Measurements from ENCODE around the gene LAMB4. TPM values are rescaled to one million over a fixed set of nuclear protein-coding genes. Genes with fewer than 3 reads are reported as not detected.

LAMB4 gene
- polyA plus RNA-seq, 4 donors, result 0.12 to 3.5 (median 0.51) TPM

DNA sequence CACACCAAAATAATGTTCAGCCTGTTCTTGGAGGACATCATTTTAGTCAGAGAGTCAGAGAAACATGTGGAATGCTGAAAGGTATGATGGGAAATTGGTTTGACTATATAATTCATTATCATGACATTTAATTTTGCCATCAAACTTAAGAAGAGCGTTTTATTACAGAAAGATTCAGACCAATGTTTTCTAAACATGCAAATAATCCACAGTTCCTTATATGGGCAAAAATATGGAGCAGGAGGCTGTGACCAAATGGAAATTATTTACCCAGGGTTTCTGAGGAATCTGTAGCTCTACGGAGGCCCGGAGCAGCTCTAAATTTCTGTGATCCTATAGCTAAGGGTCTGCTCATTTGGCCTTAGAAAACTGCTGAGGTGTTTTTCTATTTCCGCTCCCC, 33.2 kb downstream of the LAMB4 start:
- no peaks in the 10 kb centered on the region for H3K9me3 ChIP-seq (ENCODE audit: control insufficient read depth in 2 of 2, insufficient read depth in 1 of 2, low read depth in 1 of 2, low read length in 1 of 2)
- no peak overlapping the region for H3K27ac ChIP-seq (ENCODE audit: low read depth in 1 of 3, low read length in 2 of 3)
- peaks cover 0 to 23% (median 2%) of the 10 kb centered on the region in 3 donors for H3K4me1 ChIP-seq (ENCODE audit: control insufficient read depth in 3 of 3, insufficient read depth in 2 of 3, low read depth in 1 of 3, low read length in 2 of 3)
- 84 to 95% (median 94%) methylated on average over 4 of the region's 4 CpGs for WGBS, 3 donors
- H3K36me3 ChIP-seq (ENCODE audit: control insufficient read depth in 3 of 3, insufficient read depth in 2 of 3, low read depth in 1 of 3, low read length in 3 of 3), result no peaks in the 10 kb centered on the region
- DNase-seq (no peak), FAIRE-seq (no peak)
- H3K27me3 ChIP-seq (ENCODE audit: control insufficient read depth in 3 of 3, insufficient read depth in 3 of 3, low read length in 3 of 3), result no peaks in the 10 kb centered on the region
- H3K4me3 ChIP-seq (ENCODE audit: low read depth in 1 of 3, low read length in 3 of 3), result no peak overlapping the region

- peaks cover 0 to 23% (median 2%) of the 10 kb centered on the region in 3 donors for H3K4me1 ChIP-seq (ENCODE audit: control insufficient read depth in 3 of 3, insufficient read depth in 2 of 3, low read depth in 1 of 3, low read length in 2 of 3)
- no peaks in the 10 kb centered on the region for H3K9me3 ChIP-seq (ENCODE audit: control insufficient read depth in 2 of 2, insufficient read depth in 1 of 2, low read depth in 1 of 2, low read length in 1 of 2)
- H3K4me3 ChIP-seq (ENCODE audit: low read depth in 1 of 3, low read length in 3 of 3), result no peak overlapping the region
- peak overlapping the region in 2 of 3 donors; percentile 54 to 62 for H3K27ac ChIP-seq (ENCODE audit: low read depth in 1 of 3, low read length in 2 of 3)
- DNase-seq (peak; percentile 72 to 85), FAIRE-seq (no peak)
- no peaks in the 10 kb centered on the region for H3K36me3 ChIP-seq (ENCODE audit: control insufficient read depth in 3 of 3, insufficient read depth in 2 of 3, low read depth in 1 of 3, low read length in 3 of 3)
- no peaks in the 10 kb centered on the region for H3K27me3 ChIP-seq (ENCODE audit: control insufficient read depth in 3 of 3, insufficient read depth in 3 of 3, low read length in 3 of 3)
- WGBS, 3 donors, result 11 to 29% (median 18%) methylated on average over 7 of the region's 7 CpGs
Observed at GRCh38 chr7:108094933-108095710, 35.0 kb downstream of the LAMB4 start.

- DNase-seq (no peak), FAIRE-seq (no peak)
- Histone ChIP-seq H3K36me3 (ENCODE audit: control insufficient read depth in 3 of 3, insufficient read depth in 2 of 3, low read depth in 1 of 3, low read length in 3 of 3) (no peaks in the 10 kb centered on the region), H3K4me3 (ENCODE audit: low read depth in 1 of 3, low read length in 3 of 3) (no peak overlapping the region), H3K4me1 (ENCODE audit: control insufficient read depth in 3 of 3, insufficient read depth in 2 of 3, low read depth in 1 of 3, low read length in 2 of 3) (peaks cover 0 to 23% (median 2%) of the 10 kb centered on the region in 3 donors), H3K27ac (ENCODE audit: low read depth in 1 of 3, low read length in 2 of 3) (peak overlapping the region in 2 of 3 donors; percentile 54 to 68), H3K9me3 (ENCODE audit: control insufficient read depth in 2 of 2, insufficient read depth in 1 of 2, low read depth in 1 of 2, low read length in 1 of 2) (no peaks in the 10 kb centered on the region), H3K27me3 (ENCODE audit: control insufficient read depth in 3 of 3, insufficient read depth in 3 of 3, low read length in 3 of 3) (no peaks in the 10 kb centered on the region)
- 0 to 12% (median 5%) methylated on average over 1 of the region's 1 CpG for WGBS, 3 donors
Observed at GRCh38 chr7:108094346-108094745, 35.8 kb downstream of the LAMB4 start.

- peak overlapping the region in 1 of 3 donors; percentile 68 for H3K27ac ChIP-seq (ENCODE audit: low read depth in 1 of 3, low read length in 2 of 3)
- H3K9me3 ChIP-seq (ENCODE audit: control insufficient read depth in 2 of 2, insufficient read depth in 1 of 2, low read depth in 1 of 2, low read length in 1 of 2), result no peaks in the 10 kb centered on the region
- no peaks in the 10 kb centered on the region for H3K27me3 ChIP-seq (ENCODE audit: control insufficient read depth in 3 of 3, insufficient read depth in 3 of 3, low read length in 3 of 3)
- no peak overlapping the region for H3K4me3 ChIP-seq (ENCODE audit: low read depth in 1 of 3, low read length in 3 of 3)
- WGBS, 3 donors, result 57 to 81% (median 68%) methylated on average over 4 of the region's 4 CpGs
- DNase-seq (no peak), FAIRE-seq (no peak)
- no peaks in the 10 kb centered on the region for H3K36me3 ChIP-seq (ENCODE audit: control insufficient read depth in 3 of 3, insufficient read depth in 2 of 3, low read depth in 1 of 3, low read length in 3 of 3)
- H3K4me1 ChIP-seq (ENCODE audit: control insufficient read depth in 3 of 3, insufficient read depth in 2 of 3, low read depth in 1 of 3, low read length in 2 of 3), result peaks cover 0 to 25% (median 2%) of the 10 kb centered on the region in 3 donors
Observed at GRCh38 chr7:108093851-108094331, 36.3 kb downstream of the LAMB4 start.

- H3K4me1 ChIP-seq (ENCODE audit: control insufficient read depth in 3 of 3, insufficient read depth in 2 of 3, low read depth in 1 of 3, low read length in 2 of 3), result peaks cover 0 to 29% (median 2%) of the 10 kb centered on the region in 3 donors
- H3K27ac ChIP-seq (ENCODE audit: low read depth in 1 of 3, low read length in 2 of 3), result no peak overlapping the region
- no peak for FAIRE-seq
- 72 to 85% (median 83%) methylated on average over 4 of the region's 4 CpGs for WGBS, 3 donors
- no peaks in the 10 kb centered on the region for H3K36me3 ChIP-seq (ENCODE audit: control insufficient read depth in 3 of 3, insufficient read depth in 2 of 3, low read depth in 1 of 3, low read length in 3 of 3)
- H3K4me3 ChIP-seq (ENCODE audit: low read depth in 1 of 3, low read length in 3 of 3), result no peak overlapping the region
- DNase-seq, result no peak
- H3K9me3 ChIP-seq (ENCODE audit: control insufficient read depth in 2 of 2, insufficient read depth in 1 of 2, low read depth in 1 of 2, low read length in 1 of 2), result no peaks in the 10 kb centered on the region
- H3K27me3 ChIP-seq (ENCODE audit: control insufficient read depth in 3 of 3, insufficient read depth in 3 of 3, low read length in 3 of 3), result no peaks in the 10 kb centered on the region
Observed at GRCh38 chr7:108093341-108093740, 36.8 kb downstream of the LAMB4 start.

DNA sequence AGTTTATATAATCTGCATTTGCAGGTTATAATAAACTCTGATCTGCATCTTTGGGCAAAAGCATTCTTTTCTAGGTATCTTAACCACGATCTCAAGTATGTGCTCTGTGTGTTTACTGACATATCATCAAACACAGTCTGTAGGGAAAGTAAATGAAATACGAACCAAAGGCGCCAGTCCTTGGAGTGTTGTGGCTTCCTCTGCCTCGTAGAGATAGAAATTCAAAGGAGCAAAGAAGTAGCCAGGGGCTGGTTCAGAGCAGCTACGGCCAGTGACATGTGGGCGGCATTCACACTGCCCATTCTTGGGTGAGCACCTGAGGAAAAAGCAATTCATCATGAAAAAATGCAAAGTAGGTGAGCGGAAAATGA, 38.7 kb downstream of the LAMB4 start:
- 79 to 93% (median 86%) methylated on average over 7 of the region's 7 CpGs for whole genome bisulfite sequencing, 3 donors
- no peak for DNase-seq
- Histone ChIP-seq H3K36me3 (ENCODE audit: control insufficient read depth in 3 of 3, insufficient read depth in 2 of 3, low read depth in 1 of 3, low read length in 3 of 3) (no peaks in the 10 kb centered on the region), H3K27me3 (ENCODE audit: control insufficient read depth in 3 of 3, insufficient read depth in 3 of 3, low read length in 3 of 3) (no peaks in the 10 kb centered on the region), H3K4me1 (ENCODE audit: control insufficient read depth in 3 of 3, insufficient read depth in 2 of 3, low read depth in 1 of 3, low read length in 2 of 3) (peaks cover 0 to 29% (median 2%) of the 10 kb centered on the region in 3 donors), H3K27ac (ENCODE audit: low read depth in 1 of 3, low read length in 2 of 3) (no peak overlapping the region), H3K4me3 (ENCODE audit: low read depth in 1 of 3, low read length in 3 of 3) (no peak overlapping the region), H3K9me3 (ENCODE audit: control insufficient read depth in 2 of 2, insufficient read depth in 1 of 2, low read depth in 1 of 2, low read length in 1 of 2) (no peaks in the 10 kb centered on the region)
- no peak for FAIRE-seq

- DNase-seq (no peak), FAIRE-seq (no peak)
- Histone ChIP-seq H3K36me3 (ENCODE audit: control insufficient read depth in 3 of 3, insufficient read depth in 2 of 3, low read depth in 1 of 3, low read length in 3 of 3) (no peaks in the 10 kb centered on the region), H3K9me3 (ENCODE audit: control insufficient read depth in 2 of 2, insufficient read depth in 1 of 2, low read depth in 1 of 2, low read length in 1 of 2) (no peaks in the 10 kb centered on the region), H3K4me1 (ENCODE audit: control insufficient read depth in 3 of 3, insufficient read depth in 2 of 3, low read depth in 1 of 3, low read length in 2 of 3) (peaks cover 0 to 25% (median 2%) of the 10 kb centered on the region in 3 donors), H3K27ac (ENCODE audit: low read depth in 1 of 3, low read length in 2 of 3) (no peak overlapping the region), H3K4me3 (ENCODE audit: low read depth in 1 of 3, low read length in 3 of 3) (no peak overlapping the region), H3K27me3 (ENCODE audit: control insufficient read depth in 3 of 3, insufficient read depth in 3 of 3, low read length in 3 of 3) (no peaks in the 10 kb centered on the region)
- WGBS, 3 donors, result 78 to 81% (median 81%) methylated on average over 7 of the region's 7 CpGs
Observed at GRCh38 chr7:108090791-108091460, 39.2 kb downstream of the LAMB4 start.

GRCh38 chr7:108089381-108089780, 40.8 kb downstream of the LAMB4 start:
- no peak for DNase-seq
- no peaks in the 10 kb centered on the region for H3K27me3 ChIP-seq (ENCODE audit: control insufficient read depth in 3 of 3, insufficient read depth in 3 of 3, low read length in 3 of 3)
- H3K9me3 ChIP-seq (ENCODE audit: control insufficient read depth in 2 of 2, insufficient read depth in 1 of 2, low read depth in 1 of 2, low read length in 1 of 2), result no peaks in the 10 kb centered on the region
- no peaks in the 10 kb centered on the region for H3K36me3 ChIP-seq (ENCODE audit: control insufficient read depth in 3 of 3, insufficient read depth in 2 of 3, low read depth in 1 of 3, low read length in 3 of 3)
- no peak overlapping the region for H3K27ac ChIP-seq (ENCODE audit: low read depth in 1 of 3, low read length in 2 of 3)
- WGBS, 3 donors, result 94 to 100% (median 95%) methylated on average over 1 of the region's 1 CpG
- H3K4me3 ChIP-seq (ENCODE audit: low read depth in 1 of 3, low read length in 3 of 3), result no peak overlapping the region
- no peak for FAIRE-seq
- peaks cover 0 to 11% (median 0%) of the 10 kb centered on the region in 3 donors for H3K4me1 ChIP-seq (ENCODE audit: control insufficient read depth in 3 of 3, insufficient read depth in 2 of 3, low read depth in 1 of 3, low read length in 2 of 3)

Data from small intestine (tissue), 7 donors.